GM12875 (cell line): ENCODE measurements around the gene C1QTNF8.

Experiments used
- H3K4me3 ChIP-seq: one replicate; pipeline ENCODE4 v1.5.1; 2011; ENCODE audit warnings: low read depth, low read length, control low read depth
- TF ChIP-seq, protein P1 (sequence below): IDR thresholded peaks from 2 replicates; pipeline ENCODE4 v1.5.1; 2011; ENCODE audit warnings: low read depth, mild to moderate bottlenecking, control low read depth, inconsistent platforms, low read length, moderate library complexity, borderline replicate concordance; ENCODE audit not compliant: insufficient read depth

C1QTNF8 gene

DNA sequence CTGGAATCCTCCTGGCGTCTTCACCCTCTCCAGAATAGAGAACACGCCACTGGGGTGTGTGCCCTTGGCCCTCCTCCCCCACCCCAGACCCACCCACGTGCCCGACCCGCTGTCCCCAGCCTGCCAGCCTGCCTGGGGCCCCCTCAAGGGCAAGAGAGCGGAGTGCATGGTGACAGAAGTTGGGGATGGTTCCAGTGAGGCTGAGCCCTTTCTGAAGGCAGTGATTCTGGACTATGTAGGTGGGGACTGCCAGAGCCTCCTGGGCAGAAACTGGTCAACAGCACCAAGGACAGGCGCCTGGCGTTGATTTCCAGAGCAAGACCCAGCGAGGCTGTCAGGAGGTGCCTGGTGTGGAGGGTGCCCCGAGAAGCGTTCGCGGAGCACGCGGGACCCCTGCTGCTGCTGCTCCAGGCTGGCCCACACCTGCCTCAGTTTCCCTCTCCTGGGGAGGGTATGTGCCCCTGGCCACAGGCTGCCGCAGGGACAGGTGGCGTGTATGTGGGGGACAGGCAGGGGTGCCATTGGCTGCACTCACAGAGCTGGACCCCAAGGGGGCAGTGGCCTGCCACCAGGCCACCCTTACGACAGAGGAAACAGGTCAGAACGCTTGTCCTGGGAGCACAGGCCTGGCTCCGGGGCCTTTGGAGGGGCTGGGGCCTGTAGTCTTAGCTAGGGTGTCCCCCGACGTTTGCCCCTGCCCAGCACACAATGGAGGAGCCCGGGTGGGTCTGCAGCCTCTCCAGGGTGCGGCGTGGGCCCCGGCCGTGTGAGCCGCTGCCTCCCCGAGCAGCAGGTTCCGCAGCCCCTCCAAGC lies 22.3 kb downstream of the C1QTNF8 start:
- no peak overlapping the region for H3K4me3 ChIP-seq
- TF ChIP-seq, protein P1, sequence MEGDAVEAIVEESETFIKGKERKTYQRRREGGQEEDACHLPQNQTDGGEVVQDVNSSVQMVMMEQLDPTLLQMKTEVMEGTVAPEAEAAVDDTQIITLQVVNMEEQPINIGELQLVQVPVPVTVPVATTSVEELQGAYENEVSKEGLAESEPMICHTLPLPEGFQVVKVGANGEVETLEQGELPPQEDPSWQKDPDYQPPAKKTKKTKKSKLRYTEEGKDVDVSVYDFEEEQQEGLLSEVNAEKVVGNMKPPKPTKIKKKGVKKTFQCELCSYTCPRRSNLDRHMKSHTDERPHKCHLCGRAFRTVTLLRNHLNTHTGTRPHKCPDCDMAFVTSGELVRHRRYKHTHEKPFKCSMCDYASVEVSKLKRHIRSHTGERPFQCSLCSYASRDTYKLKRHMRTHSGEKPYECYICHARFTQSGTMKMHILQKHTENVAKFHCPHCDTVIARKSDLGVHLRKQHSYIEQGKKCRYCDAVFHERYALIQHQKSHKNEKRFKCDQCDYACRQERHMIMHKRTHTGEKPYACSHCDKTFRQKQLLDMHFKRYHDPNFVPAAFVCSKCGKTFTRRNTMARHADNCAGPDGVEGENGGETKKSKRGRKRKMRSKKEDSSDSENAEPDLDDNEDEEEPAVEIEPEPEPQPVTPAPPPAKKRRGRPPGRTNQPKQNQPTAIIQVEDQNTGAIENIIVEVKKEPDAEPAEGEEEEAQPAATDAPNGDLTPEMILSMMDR = no peak

DNA sequence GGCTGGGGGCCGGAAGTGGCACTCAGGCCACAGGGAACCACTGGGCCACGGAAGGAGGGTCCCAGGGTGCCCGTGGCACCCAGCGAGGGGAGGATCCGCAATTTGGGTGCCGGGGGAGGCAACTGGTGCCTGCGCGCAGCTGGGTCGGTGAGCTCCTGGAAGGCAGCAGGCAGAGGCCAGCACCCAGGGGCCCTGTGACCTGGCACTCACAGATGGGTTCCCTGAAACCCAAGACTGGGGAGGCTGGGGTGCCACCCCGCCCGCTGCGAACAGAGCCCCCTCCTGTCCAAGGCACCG lies 22.8 kb downstream of the C1QTNF8 start:
- H3K4me3 ChIP-seq = no peak overlapping the region
- TF ChIP-seq, protein P1 = no peak

DNA sequence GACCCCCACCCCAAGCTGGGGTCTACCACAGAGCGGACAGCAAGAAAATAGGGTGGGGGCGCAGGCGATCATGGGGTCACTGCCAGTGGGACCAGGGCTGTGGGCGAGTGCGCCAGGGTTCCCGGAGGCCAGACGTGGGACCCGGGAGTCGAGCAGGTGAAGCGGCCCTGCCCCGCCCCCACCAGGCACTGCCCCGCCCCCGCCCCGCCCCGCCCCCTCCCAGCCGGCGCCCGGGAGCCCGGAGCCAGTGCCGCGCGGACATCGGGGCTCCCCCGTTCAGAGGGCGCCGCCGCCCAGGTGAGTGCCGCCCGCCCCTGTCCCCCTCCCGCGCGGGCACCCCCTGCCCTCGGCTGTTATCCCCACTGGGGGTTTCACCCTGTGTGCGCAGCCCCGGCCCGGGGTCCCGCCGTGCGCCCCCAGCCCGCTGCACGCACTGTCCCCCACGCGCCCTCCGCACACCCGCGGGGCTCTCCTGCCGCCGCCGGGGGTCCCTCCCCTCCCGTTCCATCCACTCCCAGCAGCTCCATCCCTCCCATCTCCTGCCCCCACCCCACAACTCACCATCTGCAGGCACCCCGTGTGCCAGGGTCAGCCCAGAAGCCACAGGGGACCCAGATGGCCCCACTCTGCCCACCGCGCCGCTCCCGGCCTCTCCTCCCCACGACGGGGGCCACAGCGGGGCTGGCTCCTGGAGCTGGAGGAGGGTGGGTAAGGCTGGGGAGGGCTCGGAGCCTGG lies 23.4 kb downstream of the C1QTNF8 start, which contains the start of gene SSTR5:
SSTR5 (plus strand) TSS at position 222 of the 736 bp plus-strand sequence. CDS start 6,122 bp downstream, outside the sequence.
- no peak within 1 kb of the TSS for H3K4me3 ChIP-seq
- TF ChIP-seq, protein P1 = no peak

DNA sequence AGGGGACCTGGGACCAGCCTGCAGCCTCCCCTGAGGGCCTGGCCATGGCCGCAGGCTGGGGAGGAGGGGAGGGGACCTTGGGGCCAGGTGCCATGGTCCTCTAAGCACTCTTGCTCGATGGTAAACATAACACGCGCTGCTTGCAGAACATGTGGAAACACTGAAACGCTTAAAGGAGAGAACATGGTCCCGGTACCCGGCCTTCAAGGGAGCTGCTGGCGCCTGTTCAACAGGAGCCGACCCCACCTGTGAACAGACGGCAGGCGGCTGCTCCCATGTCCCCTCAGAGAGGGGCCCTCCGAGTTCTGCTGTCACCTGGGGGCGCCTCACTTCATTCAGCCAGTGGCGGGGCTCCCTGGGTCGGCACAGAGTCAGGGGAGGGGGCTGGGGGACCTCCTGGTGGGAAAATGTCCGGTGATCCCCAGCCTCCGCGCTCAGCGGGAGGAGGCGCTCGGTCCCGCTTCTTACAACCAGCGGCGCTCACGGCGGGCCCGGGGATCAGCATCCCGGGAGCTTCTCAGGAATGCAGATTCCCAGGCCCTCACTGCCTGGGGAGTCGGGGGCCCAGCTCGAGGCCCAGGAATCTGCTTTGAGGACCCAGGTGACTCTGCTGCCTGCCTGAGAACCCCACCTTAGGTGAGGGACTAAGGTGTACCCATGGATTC lies 24.4 kb downstream of the C1QTNF8 start:
- TF ChIP-seq, protein P1 = no peak
- H3K4me3 ChIP-seq = no peak overlapping the region

DNA sequence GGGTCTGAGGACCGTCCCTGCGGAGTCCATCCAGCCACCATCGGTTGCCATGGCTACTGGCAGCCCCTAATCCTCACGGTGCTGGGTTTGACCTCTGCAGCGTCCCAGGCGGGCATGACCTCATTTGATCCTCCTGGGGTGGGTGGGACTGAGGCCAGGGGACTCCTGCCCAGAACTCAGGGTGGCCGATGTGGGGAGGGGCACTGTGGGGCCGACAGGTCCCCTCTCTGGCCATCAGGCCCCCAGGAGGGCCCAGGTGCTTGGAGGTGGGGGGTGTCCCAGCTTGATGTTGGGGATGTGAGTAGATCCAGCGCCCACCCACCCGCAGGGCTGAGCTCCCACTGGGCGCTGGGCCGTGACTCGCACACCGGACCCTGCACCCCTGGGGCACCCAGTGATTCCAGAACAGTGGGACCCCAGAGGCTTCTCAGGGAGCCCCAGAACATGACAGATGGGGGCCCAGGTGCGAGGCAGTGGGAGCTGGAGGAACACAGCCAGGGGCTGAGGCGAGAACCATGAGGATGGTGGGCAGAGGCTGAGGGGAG lies 25.1 kb downstream of the C1QTNF8 start:
- no peak overlapping the region for H3K4me3 ChIP-seq
- TF ChIP-seq, protein P1 = no peak

DNA sequence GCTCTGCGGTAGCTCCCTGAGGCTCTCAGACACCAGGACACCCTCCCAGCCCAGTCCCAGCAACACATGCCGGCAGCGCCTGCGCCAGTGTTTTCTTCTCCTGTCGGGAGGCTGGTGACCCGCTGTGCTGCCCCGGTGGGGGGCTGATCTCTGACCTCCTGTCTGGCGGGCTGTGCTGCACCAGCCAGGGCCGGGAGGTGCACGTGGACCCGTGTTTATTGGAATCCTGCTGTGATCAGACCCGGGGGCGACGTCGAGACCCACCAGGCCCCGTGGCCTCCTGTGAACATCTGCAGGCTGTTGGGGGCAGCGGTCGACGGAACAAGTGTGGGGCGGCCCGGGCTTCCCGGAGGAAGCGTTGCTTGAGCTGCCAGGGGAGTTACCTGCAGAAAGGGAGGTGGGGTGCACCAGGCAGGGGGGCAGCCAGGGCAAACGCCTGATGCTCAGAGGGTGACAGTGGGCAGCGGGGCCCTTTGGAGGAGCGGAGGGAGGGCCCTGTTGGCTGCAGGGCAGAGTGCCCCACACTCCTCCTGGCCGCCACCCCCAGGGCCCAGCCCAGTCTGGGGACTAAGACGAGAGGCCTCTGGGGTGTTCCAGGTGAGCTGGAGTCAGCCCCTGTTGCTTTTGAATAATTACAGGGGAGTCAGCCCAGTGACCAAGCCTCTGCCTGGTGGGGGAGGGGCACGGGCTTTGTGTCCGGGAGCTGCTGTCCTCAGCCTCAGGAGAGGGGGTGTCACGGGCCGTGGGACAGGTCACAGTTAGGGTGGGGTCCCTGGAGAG lies 25.8 kb downstream of the C1QTNF8 start:
- TF ChIP-seq, protein P1 = no peak
- no peak overlapping the region for H3K4me3 ChIP-seq
